Kidney epithelial cell (primary cell): Measurements from ENCODE around the gene ABR. TPM values are rescaled to one million over a fixed set of nuclear protein-coding genes. Genes with fewer than 3 reads are reported as not detected.
A peak's percentile ranks its signal among the peaks of the same experiment; 100 is the strongest.
"Not testable (repeated sequence)": the region's sequence is repeated elsewhere in the genome, so short reads cannot be mapped to it uniquely, and the experiment has no call there.

Source experiments
- DNase-seq: peaks from one replicate; pipeline ENCODE4 v3.0.0-alpha.2; 2010; ENCODE audit warnings: low read depth
- H3K27me3 ChIP-seq: 2 replicates; pipeline ENCODE4 v1.6.0; 2011; ENCODE audit warnings: low read length; ENCODE audit not compliant: control insufficient read depth, insufficient read depth
- H3K36me3 ChIP-seq: 2 replicates; pipeline ENCODE4 v1.5.1; 2011; ENCODE audit warnings: low read length; ENCODE audit not compliant: control insufficient read depth, insufficient read depth
- H3K4me3 ChIP-seq: 2 replicates; pipeline ENCODE4 v1.5.1; 2011; ENCODE audit warnings: low read depth, mild to moderate bottlenecking, control low read depth, low read length
- total RNA-seq: library from RNA; depleted of rRNA; stranded (reverse); fragments of >200 nt; gene quantifications from 2 replicates; pipeline ENCODE4 v1.2.3, GENCODE V29; 2015
- TF ChIP-seq, protein P1 (sequence below): IDR thresholded peaks from 2 replicates; pipeline ENCODE4 v1.5.1; 2011; ENCODE audit warnings: mild to moderate bottlenecking, moderate library complexity, low read length, control low read depth, inconsistent platforms; ENCODE audit not compliant: insufficient read depth, poor library complexity, severe bottlenecking

The ABR gene
- total RNA-seq, 1 donor from 2014 or later, result 141 TPM

DNA sequence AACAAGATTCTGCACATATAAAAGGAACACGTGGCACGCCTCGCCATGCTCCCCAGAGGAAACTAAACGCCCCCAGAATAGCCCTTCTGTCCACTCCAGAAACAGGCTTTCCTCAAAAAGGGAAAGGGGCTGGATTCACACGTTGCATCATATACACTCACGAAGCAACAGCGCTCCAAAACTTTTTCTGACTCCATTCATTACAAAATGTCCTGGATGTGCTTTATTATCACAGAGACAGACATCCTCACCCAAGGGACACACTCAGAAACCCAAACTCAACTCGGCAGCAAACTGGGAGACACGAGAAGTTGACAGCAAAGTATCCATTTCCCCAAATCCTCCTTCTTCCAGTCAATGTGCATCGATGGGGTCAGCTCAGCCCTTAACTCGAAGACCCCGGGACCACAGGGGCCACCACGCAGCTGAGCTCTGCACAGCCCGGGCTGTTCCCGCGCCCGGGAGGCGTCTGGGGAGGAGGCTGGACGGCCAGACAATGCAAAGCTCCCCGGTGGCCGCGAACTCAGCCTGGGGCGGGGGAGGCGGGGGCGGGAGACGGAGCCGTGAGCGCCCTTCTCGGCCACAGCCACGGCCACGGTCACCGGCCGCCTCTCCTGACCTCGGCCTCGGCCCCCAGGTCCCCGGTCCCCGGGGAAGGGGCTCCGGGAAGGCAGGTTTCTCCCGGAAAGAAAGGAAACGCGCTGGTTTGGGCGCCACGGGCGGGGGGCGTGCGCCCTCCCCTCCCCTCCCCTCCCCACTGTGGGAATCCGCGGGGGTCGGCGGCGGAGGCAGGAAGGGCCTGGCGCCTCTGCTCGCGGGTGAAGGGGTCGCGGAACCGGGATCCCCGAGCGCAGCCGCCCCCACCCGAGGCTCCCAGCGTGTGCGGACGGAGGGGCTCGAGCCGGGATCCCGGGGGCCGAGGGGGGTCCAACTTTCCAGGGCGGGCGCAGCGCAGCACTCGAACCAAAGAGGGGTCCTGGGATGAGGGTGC is 201.4 kb downstream of the ABR start:
- H3K4me3 ChIP-seq, result peak overlapping the region; percentile 87
- no peak for DNase-seq
- no peaks in the 10 kb centered on the region for H3K36me3 ChIP-seq
- TF ChIP-seq, protein P1, sequence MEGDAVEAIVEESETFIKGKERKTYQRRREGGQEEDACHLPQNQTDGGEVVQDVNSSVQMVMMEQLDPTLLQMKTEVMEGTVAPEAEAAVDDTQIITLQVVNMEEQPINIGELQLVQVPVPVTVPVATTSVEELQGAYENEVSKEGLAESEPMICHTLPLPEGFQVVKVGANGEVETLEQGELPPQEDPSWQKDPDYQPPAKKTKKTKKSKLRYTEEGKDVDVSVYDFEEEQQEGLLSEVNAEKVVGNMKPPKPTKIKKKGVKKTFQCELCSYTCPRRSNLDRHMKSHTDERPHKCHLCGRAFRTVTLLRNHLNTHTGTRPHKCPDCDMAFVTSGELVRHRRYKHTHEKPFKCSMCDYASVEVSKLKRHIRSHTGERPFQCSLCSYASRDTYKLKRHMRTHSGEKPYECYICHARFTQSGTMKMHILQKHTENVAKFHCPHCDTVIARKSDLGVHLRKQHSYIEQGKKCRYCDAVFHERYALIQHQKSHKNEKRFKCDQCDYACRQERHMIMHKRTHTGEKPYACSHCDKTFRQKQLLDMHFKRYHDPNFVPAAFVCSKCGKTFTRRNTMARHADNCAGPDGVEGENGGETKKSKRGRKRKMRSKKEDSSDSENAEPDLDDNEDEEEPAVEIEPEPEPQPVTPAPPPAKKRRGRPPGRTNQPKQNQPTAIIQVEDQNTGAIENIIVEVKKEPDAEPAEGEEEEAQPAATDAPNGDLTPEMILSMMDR, result no peak
- no peaks in the 10 kb centered on the region for H3K27me3 ChIP-seq

DNA sequence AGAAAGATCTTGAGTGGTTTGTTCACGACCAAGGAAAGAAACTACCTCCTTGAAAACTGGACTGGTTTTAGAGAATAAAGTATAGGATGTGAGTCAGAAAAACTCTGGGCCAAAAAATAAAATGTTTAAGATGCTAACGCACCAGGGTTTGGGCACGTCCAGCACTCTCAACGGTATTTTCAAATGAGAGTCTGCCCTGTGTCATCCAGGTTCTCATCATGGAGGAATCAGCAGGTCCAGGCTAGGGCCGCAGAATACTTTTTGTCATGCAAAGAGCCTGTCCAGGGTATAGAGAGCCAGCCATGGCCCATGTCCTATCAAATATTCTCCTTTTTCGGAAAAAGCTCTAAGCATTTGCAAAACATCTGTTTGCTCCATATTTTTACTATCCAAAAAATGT is 202.6 kb downstream of the ABR start:
- no peak for DNase-seq
- Histone ChIP-seq H3K36me3 (no peaks in the 10 kb centered on the region), H3K4me3 (no peak overlapping the region), H3K27me3 (no peaks in the 10 kb centered on the region)
- TF ChIP-seq, protein P1, result no peak

DNA sequence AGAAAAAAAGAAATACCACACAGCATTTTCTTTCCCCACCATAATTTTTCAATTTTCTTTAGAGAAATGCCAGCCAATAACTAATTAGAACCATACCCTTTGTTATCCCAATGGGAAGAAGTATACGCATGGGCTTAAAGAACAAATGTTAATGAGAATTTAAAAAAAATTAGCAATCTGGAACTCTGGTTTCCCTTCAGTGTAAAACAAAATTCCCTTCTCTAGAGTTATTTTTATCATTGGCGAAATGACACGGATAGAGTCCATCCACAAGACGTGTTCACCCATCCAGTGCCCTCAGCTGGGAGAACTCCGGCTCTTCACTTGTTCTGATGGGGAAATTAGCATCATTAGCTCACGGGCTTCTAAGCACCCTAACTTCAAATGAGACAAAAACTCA is 203.5 kb downstream of the ABR start:
- TF ChIP-seq, protein P1, result no peak
- Histone ChIP-seq H3K27me3 (no peaks in the 10 kb centered on the region), H3K36me3 (no peaks in the 10 kb centered on the region), H3K4me3 (no peak overlapping the region)
- DNase-seq, result no peak

DNA sequence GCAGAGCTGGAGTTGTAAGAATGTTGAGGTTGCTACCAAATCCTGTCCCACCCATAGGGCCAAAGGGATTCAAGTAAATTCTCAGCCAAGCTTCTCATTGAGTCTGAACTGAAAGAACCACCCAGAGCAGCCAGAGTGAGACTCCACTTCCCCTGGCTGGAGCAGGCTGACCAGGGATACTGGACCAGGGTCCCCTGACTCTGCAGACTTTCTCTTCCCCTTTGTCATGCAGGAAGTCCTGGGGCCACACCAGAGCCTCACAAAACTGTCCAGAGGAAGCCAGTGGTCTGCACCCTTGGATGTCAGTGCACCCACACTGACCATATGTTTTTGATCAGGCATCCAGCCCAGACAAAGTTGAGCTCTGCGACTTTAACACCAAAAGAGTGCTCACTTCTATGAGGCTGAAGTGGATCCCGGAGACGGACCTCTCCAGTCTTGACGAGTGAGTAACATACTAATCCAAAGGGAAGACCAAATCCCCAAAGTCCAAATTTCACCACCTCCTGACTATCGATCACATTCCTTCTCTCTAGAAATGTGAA is 204.3 kb downstream of the ABR start:
- H3K4me3 ChIP-seq, result no peak overlapping the region
- no peak for DNase-seq
- H3K27me3 ChIP-seq, result no peaks in the 10 kb centered on the region
- no peaks in the 10 kb centered on the region for H3K36me3 ChIP-seq
- TF ChIP-seq, protein P1, result no peak

DNA sequence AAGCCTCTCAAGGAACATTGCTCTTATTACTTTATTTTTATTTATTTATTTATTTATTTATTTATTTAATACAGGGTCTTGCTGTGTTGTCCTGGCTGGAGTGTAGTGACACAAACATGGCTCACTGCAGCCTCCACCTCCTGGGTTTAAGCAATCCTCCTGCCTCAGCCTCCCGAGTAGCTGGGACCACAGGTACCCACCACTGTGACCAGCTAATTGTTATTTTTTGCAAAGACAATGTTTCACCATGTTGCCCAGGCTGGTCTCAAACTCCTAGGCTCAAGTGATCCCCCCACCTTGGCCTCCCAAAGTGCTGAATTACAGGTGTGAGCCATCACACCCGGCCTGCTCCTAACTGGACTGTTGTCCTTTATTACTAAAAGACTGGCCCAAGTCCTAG is 205.0 kb downstream of the ABR start:
- not testable (repeated sequence) for H3K4me3 ChIP-seq, DNase-seq

DNA sequence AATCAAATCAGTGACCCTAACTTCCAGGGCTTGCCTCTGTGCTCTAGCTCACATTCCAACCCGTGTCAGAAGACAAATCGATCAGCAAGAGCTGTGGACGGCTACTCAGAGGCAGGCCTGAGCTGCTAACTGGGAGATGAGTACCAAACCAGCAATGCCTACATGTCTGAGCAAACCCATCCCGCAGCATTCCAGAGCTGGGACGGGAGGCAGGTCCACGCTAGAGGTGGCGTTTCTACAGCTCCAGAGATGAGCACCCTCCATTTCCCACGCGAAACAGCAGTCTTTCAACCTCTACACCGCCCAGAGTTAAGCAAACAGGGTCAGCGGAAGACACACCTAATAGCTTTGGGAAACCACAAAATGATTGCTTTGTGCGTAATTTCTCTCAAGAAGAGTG is 206.7 kb downstream of the ABR start:
- no peak for DNase-seq
- Histone ChIP-seq H3K36me3 (no peaks in the 10 kb centered on the region), H3K27me3 (no peaks in the 10 kb centered on the region), H3K4me3 (no peak overlapping the region)
- TF ChIP-seq, protein P1, result no peak

More for the DNA sequence above, 205.0 kb downstream of the ABR start:
- H3K36me3 ChIP-seq, H3K27me3 ChIP-seq: not testable (repeated sequence)

DNA sequence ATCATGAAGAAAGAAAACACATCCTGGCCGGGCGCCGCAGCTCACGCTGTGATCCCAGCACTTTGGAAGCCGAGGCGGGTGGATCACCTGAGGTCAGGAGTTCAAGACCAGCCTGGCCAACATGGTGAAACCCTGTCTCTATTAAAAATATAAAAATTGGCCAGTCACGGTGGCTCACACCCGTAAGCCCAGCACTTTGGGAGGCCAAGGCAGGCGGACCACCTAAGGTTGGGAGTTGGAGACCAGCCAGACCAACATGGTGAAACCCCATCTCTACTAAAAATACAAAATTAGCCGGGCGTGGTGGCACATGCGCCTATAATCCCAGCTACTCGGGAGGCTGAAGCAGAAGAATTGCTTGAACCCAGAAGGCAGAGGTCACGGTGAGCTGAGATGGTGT is 207.9 kb downstream of the ABR start:
- H3K4me3 ChIP-seq, H3K36me3 ChIP-seq, DNase-seq, H3K27me3 ChIP-seq: not testable (repeated sequence)
